PFSK-1 (cell line): ENCODE results near the gene CT45A9. TPM values are rescaled to one million over a fixed set of nuclear protein-coding genes. Genes with fewer than 3 reads are reported as not detected.
"Not testable (repeated sequence)": the region's sequence is repeated elsewhere in the genome, so short reads cannot be mapped to it uniquely, and the experiment has no call there.

Source experiments
- FOXP2 ChIP-seq: optimal IDR thresholded peaks from 2 replicates; pipeline ENCODE3; 2011; ENCODE audit warnings: borderline replicate concordance, control low read depth, inconsistent platforms; ENCODE audit not compliant: insufficient read depth; ENCODE audit errors: extremely low read length, extremely low read depth
- POLR2AphosphoS5 ChIP-seq: IDR thresholded peaks from 2 replicates; pipeline ENCODE4 v1.6.1; 2012; ENCODE audit warnings: low read depth, mild to moderate bottlenecking, control low read depth, low read length, moderate library complexity
- SIN3A ChIP-seq: IDR thresholded peaks from 2 replicates; pipeline ENCODE4 v1.6.1; 2012; ENCODE audit warnings: mild to moderate bottlenecking, low read length, moderate library complexity, borderline replicate concordance; ENCODE audit not compliant: insufficient read depth
- TAF1 ChIP-seq: IDR thresholded peaks from 2 replicates; pipeline ENCODE4 v1.6.1; 2012; ENCODE audit warnings: low read length, control low read depth, borderline replicate concordance; ENCODE audit not compliant: insufficient read depth
- polyA plus RNA-seq: library from polyadenylated mRNA; unstranded; fragments of >200 nt; gene quantifications from one replicate; pipeline ENCODE4 v1.2.1, GENCODE V29; 2012; ENCODE audit warnings: low read depth, missing spikeins; ENCODE audit not compliant: insufficient read length
- TF ChIP-seq, protein P1 (sequence below), 2 experiments: IDR thresholded peaks; 2 replicates each; pipeline versions ENCODE4 v1.6.1 to v1.8.0; 2011 to 2012; ENCODE audit warnings: low read depth in 2 of 2, low read length in 2 of 2, control low read depth in 1 of 2, inconsistent platforms in 1 of 2, mild to moderate bottlenecking in 1 of 2, moderate library complexity in 1 of 2; ENCODE audit not compliant: insufficient read depth in 1 of 2

The CT45A9 gene, protein sequence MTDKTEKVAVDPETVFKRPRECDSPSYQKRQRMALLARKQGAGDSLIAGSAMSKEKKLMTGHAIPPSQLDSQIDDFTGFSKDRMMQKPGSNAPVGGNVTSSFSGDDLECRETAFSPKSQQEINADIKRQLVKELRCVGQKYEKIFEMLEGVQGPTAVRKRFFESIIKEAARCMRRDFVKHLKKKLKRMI
- not detected for polyA plus RNA-seq

DNA sequence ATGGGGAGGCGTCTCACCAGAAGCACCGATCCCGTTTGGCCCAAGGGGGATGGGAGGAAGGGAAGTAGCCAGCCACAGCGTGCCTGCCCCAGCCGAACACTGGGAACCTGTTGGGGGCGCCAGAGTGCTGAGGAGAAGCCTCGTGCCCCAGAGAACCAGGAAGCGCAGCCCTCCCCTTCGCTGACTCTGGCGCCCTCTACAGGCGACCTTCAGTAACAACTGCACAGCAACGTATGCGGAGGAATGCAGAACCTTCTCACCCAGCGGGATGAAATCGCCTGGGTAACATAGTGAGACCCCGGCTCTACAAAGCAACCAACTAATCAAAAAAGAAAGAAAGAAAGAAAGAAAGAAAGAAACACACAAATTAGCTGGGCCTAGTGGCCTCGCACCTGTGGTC is at the start of gene CT45A9:
Gene CT45A9, minus strand, starts transcription at position 101 of the 400 bp plus-strand sequence. CDS start 3,751 bp downstream, outside the sequence.
- TF ChIP-seq SIN3A, POLR2AphosphoS5, TAF1: not testable (repeated sequence)

DNA sequence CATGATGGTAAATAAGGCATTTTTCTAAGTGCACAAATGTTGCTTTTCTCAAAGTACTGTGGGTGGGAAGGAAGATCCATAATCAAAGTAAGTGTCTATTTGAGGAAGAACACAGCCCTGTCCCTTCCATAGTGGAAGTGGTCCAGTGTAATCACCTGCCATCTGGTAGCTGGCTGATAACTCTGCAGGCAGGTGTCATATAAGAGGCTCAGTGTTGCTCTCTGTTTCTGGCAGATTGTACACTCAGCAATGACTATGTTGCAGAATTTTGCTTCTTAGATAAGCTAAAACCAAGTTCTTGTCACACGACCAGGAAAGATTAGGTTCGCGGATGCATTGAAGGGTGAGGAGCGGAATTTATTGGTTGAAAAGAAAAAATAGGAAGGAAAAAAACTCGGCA is 42.8 kb upstream of the CT45A9 start:
- TF ChIP-seq SIN3A: no peak
- no peak for TF ChIP-seq FOXP2
- TF ChIP-seq POLR2AphosphoS5: no peak
- TF ChIP-seq, protein P1, sequence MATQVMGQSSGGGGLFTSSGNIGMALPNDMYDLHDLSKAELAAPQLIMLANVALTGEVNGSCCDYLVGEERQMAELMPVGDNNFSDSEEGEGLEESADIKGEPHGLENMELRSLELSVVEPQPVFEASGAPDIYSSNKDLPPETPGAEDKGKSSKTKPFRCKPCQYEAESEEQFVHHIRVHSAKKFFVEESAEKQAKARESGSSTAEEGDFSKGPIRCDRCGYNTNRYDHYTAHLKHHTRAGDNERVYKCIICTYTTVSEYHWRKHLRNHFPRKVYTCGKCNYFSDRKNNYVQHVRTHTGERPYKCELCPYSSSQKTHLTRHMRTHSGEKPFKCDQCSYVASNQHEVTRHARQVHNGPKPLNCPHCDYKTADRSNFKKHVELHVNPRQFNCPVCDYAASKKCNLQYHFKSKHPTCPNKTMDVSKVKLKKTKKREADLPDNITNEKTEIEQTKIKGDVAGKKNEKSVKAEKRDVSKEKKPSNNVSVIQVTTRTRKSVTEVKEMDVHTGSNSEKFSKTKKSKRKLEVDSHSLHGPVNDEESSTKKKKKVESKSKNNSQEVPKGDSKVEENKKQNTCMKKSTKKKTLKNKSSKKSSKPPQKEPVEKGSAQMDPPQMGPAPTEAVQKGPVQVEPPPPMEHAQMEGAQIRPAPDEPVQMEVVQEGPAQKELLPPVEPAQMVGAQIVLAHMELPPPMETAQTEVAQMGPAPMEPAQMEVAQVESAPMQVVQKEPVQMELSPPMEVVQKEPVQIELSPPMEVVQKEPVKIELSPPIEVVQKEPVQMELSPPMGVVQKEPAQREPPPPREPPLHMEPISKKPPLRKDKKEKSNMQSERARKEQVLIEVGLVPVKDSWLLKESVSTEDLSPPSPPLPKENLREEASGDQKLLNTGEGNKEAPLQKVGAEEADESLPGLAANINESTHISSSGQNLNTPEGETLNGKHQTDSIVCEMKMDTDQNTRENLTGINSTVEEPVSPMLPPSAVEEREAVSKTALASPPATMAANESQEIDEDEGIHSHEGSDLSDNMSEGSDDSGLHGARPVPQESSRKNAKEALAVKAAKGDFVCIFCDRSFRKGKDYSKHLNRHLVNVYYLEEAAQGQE (IDR thresholded peaks at IDR 0.05; ENCODE audit: insufficient read depth in 1 of 2, low read depth in 2 of 2, low read length in 2 of 2): no peak
- no peak for TF ChIP-seq TAF1

DNA sequence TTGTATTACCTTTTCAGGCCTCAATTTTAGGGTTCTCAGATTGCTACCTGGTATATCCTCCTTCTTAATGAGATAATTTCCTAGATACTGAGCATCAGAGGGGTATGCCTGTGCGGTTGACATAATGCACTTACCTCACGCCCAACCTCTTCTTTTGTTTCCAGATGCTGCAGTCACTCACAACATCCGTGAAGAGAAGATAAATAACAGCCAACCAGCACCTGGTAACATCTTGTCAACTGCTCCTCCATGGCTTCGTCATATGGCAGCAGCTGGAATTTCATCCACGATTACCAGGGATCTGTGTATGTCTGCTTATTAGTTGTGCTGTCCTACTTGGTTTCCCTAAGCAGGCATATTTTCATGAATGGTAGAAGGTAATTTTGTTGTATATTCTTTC is 38.6 kb upstream of the CT45A9 start:
- TF ChIP-seq, protein P1 (IDR thresholded peaks at IDR 0.05; ENCODE audit: insufficient read depth in 1 of 2, low read depth in 2 of 2, low read length in 2 of 2): no peak
- no peak for TF ChIP-seq FOXP2
- TF ChIP-seq POLR2AphosphoS5: no peak
- TF ChIP-seq SIN3A: no peak
- TF ChIP-seq TAF1: no peak

DNA sequence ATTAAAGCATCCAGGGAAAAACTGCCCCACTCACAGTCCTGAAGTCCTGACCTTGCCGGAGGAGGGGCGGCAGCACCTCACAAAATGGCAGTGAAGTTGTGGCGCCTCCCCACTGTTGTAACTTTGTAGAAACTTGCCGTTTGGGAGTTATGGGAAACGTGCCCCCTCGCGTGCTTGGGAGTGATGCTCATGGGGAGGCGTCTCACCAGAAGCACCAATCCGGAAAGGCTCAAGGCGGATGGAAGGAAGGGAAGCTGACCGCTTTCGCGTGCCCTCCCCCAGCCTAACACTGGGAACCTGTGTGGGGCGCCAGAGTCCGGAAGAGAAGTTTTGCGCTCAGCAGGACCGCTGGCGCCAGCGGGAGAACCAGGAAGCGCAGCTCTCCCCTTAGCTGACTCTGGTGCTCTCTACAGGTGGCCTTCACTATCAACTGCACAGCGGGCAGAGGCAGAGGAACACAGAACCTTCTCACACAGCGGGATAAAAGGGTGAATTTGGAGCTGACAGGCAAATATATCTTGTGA is 21.7 kb upstream of the CT45A9 start, which contains the start of the genes CT45A10 and SAGE1:
Gene CT45A10, minus strand, starts transcription at position 151 of the 524 bp plus-strand sequence. CDS start 8,100 bp downstream, outside the sequence.
Gene SAGE1, plus strand, starts transcription at position 423 of the 524 bp plus-strand sequence. CDS start 2,527 bp downstream, outside the sequence.
- no peak for TF ChIP-seq TAF1
- TF ChIP-seq, protein P1 (IDR thresholded peaks at IDR 0.05; ENCODE audit: insufficient read depth in 1 of 2, low read depth in 2 of 2, low read length in 2 of 2): no peak
- TF ChIP-seq POLR2AphosphoS5: no peak
- TF ChIP-seq FOXP2: no peak
- no peak for TF ChIP-seq SIN3A

DNA sequence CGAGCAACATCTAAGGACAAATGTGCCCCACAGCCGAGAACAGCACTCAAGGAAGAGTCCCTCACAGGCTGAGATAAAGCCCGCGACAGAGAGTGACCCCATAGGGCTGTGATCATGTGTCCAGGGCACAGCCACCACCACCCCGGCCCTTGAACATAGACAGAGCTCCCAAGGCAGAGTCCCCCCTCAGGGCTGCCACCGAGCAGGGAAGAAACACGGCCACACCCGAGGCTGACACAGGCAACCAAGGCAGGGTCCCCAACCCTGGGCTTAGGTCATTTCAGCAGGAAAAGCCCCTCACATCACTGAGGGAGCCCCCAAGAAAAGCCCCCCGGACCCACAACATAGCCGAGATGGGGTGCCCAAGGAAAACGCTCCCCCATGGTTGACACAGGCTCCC is 21.2 kb upstream of the CT45A9 start:
- TF ChIP-seq SIN3A (no peak), TAF1 (no peak), POLR2AphosphoS5 (no peak), FOXP2 (no peak)
- TF ChIP-seq, protein P1 (IDR thresholded peaks at IDR 0.05; ENCODE audit: insufficient read depth in 1 of 2, low read depth in 2 of 2, low read length in 2 of 2): no peak
